Measurements from ENCODE around the gene TNK2.
"Not testable (repeated sequence)": the region's sequence is repeated elsewhere in the genome, so short reads cannot be mapped to it uniquely, and the experiment has no call there.

Gene TNK2

GRCh38 chr3:195844671-195845218 lies 63.6 kb downstream of the TNK2 start:
- DNase-seq: no peak

- no peak for DNase-seq
Observed at GRCh38 chr3:195839260-195840010, 68.9 kb downstream of the TNK2 start.

DNA sequence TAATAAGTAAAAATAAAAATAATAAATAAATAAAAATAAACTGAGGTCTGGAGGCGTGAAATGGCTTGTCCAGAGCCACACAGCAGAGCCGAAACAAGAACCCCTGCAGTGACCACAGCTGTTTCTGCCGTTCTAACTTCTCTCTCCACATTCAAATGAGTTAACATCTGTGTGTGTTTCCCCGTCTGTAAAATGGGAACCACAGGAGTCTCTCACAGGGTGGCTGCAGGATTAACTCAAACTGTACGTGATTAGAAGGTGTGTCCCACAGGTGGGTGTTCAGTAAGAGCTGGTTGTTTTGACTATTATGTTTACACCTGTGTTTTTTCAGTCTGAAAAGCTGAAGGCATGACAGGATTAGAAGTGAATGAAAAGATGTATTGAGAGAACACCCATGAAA lies 69.6 kb downstream of the TNK2 start:
- no peak for DNase-seq

- no peak for DNase-seq
Observed at GRCh38 chr3:195836476-195837135, 71.7 kb downstream of the TNK2 start.

- DNase-seq: no peak
Observed at GRCh38 chr3:195835791-195836190, 72.6 kb downstream of the TNK2 start.

DNA sequence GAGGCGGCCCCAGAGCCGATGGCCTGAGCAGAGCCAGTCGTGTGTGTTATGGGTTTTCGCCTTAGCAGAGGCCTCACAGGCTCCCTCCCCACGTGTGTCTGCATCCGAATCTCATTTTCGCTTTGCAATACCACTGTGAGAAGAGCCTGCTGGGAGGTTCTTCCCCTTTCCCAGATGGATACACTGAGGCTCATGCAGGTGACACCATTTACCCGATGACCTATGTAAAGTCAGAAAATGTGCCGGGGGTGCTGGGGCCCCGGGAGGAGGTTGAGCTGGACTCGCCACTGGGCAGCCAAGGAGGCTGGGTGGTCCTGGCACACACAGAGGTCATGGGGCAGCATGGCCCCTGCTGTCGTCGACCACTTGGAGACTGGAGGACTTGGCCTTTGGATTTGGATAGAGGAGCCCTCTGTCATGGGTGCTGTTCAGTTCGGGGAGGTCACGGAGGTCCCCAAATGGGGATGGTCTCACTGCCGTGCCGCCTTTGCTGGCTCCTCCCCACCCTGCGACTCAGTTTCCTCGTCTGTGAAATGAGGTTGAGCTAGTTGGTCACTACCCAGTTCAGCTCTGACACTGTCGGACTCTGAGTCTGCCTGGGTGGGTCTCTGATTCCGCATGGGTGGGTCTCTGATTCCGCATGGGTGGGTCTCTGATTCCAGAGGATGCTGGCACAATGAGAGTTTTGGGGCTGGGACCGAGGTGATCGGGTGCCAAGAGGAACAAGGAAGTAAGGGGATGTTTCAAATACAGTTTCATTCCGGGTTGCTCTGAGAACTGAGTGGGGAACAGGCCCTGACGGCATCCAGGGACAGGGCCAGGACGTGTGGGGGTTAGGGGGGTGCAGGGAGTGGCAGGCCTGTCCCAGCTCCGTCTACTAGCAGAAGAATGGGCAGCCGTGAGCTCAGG lies 73.4 kb downstream of the TNK2 start:
- no peak for DNase-seq

DNA sequence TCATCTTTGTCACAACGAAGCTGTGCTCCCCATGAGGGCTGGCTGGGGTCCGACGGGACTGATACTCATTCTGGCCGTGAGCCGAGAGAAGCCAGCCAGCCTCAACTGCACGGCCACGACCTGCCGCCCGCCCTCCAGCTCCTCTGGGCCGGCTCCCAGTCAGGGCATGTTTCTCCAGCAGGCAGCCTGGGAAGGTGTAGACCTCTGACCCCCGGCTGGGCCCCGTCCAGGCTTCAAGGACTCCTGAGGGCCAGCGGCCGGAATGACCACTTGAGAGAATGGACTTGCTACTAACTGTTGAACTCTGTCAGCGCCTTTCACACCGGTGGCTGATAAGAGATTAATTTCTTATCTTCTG lies 78.5 kb downstream of the TNK2 start:
- DNase-seq: no peak

DNA sequence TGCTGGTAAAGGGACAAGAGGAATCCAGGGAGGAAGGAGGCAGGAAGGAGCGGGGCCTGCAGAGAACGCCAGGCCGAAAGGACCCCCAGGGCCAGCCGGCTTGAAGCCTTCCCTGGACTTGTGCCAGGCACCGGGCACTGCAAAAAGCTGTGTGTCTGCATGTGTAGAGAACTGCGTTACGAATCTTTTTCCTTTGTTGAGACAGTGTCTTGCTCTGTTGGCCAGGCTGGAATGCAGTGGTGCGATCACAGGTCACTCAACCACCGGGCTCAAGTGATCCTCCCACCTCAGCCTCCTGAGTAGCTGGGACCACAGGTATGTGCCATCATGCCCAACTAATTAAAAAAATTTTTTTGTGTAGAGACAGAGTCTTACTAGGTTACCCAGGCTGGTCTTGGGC lies 79.6 kb downstream of the TNK2 start:
- DNase-seq: no peak

GRCh38 chr3:195825857-195826804 lies 82.2 kb downstream of the TNK2 start:
- DNase-seq: no peak

- DNase-seq: no peak
Observed at GRCh38 chr3:195825191-195825588, 83.2 kb downstream of the TNK2 start.

- DNase-seq: not testable (repeated sequence)
Observed at GRCh38 chr3:195824425-195825190, 83.7 kb downstream of the TNK2 start.

GRCh38 chr3:195823999-195824398 lies 84.4 kb downstream of the TNK2 start:
- DNase-seq: no peak

- DNase-seq: no peak
Observed at GRCh38 chr3:195823280-195823679, 85.1 kb downstream of the TNK2 start.

GRCh38 chr3:195822131-195822696 lies 86.1 kb downstream of the TNK2 start:
- DNase-seq: no peak

GRCh38 chr3:195821403-195822130 lies 86.8 kb downstream of the TNK2 start:
- no peak for DNase-seq

GRCh38 chr3:195820901-195821300 lies 87.5 kb downstream of the TNK2 start:
- no peak for DNase-seq

DNA sequence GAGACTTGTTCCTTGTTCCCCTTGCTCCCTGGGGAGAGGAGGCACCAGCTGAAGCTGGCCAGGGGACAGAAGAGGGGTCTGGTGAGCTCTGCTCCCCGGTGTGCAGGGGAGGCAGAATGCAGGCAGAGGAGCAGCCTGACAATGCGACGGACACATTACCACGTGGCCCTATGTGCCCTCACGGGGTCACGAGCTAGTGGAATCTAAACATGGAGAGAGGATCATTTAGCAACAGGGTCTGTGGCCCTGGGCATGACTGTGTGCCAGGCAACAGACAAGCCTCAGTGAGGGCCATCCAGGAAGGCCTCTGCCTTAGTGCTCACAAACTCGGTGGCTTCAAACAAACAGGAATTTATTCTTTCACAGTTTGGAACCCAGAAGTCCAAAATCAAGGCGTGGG lies 88.2 kb downstream of the TNK2 start:
- no peak for DNase-seq

DNA sequence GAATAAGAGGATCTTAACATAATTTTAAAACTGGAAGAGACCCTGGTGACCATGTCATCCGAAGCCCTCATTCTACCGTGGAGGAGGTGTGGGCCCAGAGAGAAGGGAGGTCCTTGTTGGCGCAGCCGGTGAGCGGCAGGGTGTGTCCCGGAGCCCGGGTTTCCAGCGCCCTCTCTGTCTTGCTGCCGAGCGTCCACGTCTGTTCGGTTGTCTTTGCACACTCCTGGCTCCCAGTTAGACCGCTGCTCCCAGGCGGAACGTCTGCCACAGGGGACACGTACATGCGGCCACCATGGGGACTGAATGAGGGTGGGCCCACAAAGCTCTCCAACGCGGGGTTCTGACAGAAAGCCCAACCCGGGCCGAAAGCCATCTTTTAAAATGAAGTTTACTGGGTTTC lies 90.0 kb downstream of the TNK2 start:
- DNase-seq: no peak

GRCh38 chr3:195817578-195818135 lies 90.7 kb downstream of the TNK2 start:
- DNase-seq: no peak

Data from NCI-H1048 (cell line).